Measurements from ENCODE around the gene FBXW7.

GRCh38 chr4:152436384-152436783 lies 99.5 kb downstream of the FBXW7 start:
- no peak for TF ChIP-seq CTCF (IDR thresholded peaks at IDR 0.05)
- no peak for TF ChIP-seq POLR2A (IDR thresholded peaks at IDR 0.05)
